Sigmoid colon (tissue), 4 donors: ENCODE results near the gene MAP3K15.

Experiments
- CTCF ChIP-seq, 4 experiments: fragments of 450-650 bp in 3 of 4; fragments of 200-600 bp in 1 of 4; IDR thresholded peaks; one replicate each; pipeline ENCODE4 v1.5.1; 2016 to 2019; ENCODE audit warnings: antibody characterized with exemption in 4 of 4, mild to moderate bottlenecking in 3 of 4, moderate library complexity in 2 of 4
- POLR2A ChIP-seq, 2 donors: fragments of 450-650 bp; IDR thresholded peaks; one replicate each; pipeline ENCODE4 v1.6.1; 2016; ENCODE audit warnings: antibody characterized with exemption in 2 of 2, mild to moderate bottlenecking in 2 of 2, moderate library complexity in 2 of 2
- POLR2AphosphoS5 ChIP-seq, 4 donors: sonication (generic); formaldehyde crosslinking; IDR thresholded peaks; one replicate each; pipeline ENCODE4 v1.6.1; 2017; ENCODE audit warnings: antibody characterized with exemption in 4 of 4

- no peak for TF ChIP-seq CTCF (IDR thresholded peaks at IDR 0.05)
- TF ChIP-seq POLR2A (IDR thresholded peaks at IDR 0.05), result no peak
- TF ChIP-seq POLR2AphosphoS5 (IDR thresholded peaks at IDR 0.05), result no peak
Observed at GRCh38 chrX:19443869-19444526, 71.3 kb downstream of the MAP3K15 start.
